ENCODE results near the gene CLDN25.

Gene CLDN25

DNA sequence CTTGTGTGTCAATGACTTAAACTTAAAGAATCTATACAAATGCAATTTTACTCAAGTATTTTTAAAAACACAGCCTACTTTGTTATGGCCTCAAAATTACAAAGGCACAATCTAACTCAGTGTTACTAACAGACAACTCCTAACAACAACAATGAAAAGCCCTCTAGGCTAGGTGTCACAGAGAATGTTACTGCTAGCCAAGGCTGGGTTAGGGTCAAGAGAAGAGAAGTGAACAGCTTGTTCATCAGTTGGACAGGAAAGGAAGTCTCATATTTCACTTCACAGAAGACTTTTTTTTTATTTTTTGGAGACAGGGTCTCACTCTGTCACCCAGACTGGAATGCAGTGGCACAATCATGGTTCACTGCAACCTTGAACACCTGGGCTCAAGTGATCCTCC is 26.0 kb downstream of the CLDN25 start:
- no peak for FAIRE-seq
- TF ChIP-seq TAF1 (IDR thresholded peaks at IDR 0.05; ENCODE audit: low read depth, low read length) (no peak), POU2F2 (IDR thresholded peaks at IDR 0.05; ENCODE audit: low read depth, low read length) (no peak), SPI1 (IDR thresholded peaks at IDR 0.05; ENCODE audit: low read depth, low read length) (no peak), POLR2A (IDR thresholded peaks at IDR 0.05; ENCODE audit: low read depth, low read length) (no peak)

DNA sequence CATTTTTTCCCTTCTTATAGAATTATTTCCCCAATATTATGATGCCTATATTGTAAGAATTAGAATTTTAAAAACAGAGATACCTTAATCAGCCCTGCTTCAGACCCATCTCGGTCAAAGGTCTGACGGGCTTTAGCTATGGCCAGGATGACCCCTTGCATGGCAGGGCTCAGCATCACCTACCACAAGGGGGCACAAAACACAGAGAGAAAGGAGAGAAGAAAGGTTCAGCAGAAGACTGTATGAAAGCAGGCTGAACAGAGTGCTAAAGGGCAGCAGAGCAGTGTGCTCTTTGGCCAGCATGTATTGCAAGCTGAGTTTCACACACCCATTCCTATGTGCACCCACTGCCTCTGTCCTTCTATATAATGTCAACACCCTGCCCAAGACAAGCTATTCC is 26.8 kb downstream of the CLDN25 start:
- FAIRE-seq (peak; percentile 33), DNase-seq (ENCODE audit: insufficient read length, low spot score) (no peak)
- TF ChIP-seq PAX5 (IDR thresholded peaks at IDR 0.05; ENCODE audit: insufficient read depth, low read length, severe bottlenecking) (no peak), POLR2AphosphoS5 (IDR thresholded peaks at IDR 0.05; ENCODE audit: low read depth, low read length) (no peak), TAF1 (IDR thresholded peaks at IDR 0.05; ENCODE audit: low read depth, low read length) (no peak), POLR2A (IDR thresholded peaks at IDR 0.05; ENCODE audit: low read depth, low read length) (no peak), POU2F2 (IDR thresholded peaks at IDR 0.05; ENCODE audit: low read depth, low read length) (no peak), SPI1 (IDR thresholded peaks at IDR 0.05; ENCODE audit: low read depth, low read length) (no peak)

More for the DNA sequence above, 26.0 kb downstream of the CLDN25 start:
- no peak for DNase-seq (ENCODE audit: insufficient read length, low spot score)

DNA sequence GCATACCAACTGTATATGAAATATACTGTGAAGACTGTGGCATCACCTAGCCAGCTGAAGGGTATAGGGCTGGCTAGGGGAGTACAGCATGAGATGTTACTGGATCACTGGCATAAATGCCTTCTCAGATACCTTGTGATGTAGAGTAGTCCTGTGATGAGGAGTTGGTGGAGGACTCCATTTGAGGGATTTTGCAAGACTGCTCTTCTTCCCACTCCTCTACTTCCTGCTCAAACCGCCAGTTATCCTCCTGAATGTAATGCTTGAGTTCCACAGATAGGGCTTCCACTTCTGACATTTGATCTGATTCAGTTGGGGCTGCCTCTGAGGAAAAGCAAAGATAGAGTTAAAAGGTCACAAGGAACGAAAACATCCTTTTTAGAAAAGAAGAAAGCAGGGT is 29.3 kb downstream of the CLDN25 start:
- no peak for TF ChIP-seq POLR2A (IDR thresholded peaks at IDR 0.05; ENCODE audit: low read depth, low read length)
- no peak for TF ChIP-seq SPI1 (IDR thresholded peaks at IDR 0.05; ENCODE audit: low read depth, low read length)
- TF ChIP-seq POU2F2 (IDR thresholded peaks at IDR 0.05; ENCODE audit: low read depth, low read length), result no peak
- TF ChIP-seq POLR2AphosphoS5 (IDR thresholded peaks at IDR 0.05; ENCODE audit: low read depth, low read length), result no peak
- TF ChIP-seq TAF1 (IDR thresholded peaks at IDR 0.05; ENCODE audit: low read depth, low read length), result no peak
- TF ChIP-seq PAX5 (IDR thresholded peaks at IDR 0.05; ENCODE audit: insufficient read depth, low read length, severe bottlenecking), result no peak
- DNase-seq (ENCODE audit: insufficient read length, low spot score) (no peak), FAIRE-seq (no peak)

DNA sequence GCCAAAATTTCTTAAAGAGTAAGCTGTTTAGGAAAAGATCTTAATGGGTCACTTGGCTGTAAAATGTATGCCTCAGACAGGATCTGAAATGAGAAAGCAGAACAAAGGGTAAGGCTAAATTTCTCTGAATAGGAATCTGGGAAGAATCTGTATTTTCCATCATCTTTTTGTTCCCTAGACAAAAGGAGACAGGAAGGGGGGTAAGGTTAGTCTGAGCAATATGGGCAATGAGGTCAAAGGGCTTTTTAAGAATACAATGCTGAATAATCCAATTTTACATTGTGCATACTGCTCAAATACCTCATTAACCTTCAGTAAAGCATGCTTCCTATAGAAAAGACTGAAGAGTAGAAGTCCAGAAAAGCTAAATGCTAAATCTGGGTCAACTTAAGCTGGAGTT is 34.6 kb downstream of the CLDN25 start:
- DNase-seq (ENCODE audit: insufficient read length, low spot score) (no peak), FAIRE-seq (no peak)
- TF ChIP-seq POLR2A (IDR thresholded peaks at IDR 0.05; ENCODE audit: low read depth, low read length) (no peak), PAX5 (IDR thresholded peaks at IDR 0.05; ENCODE audit: insufficient read depth, low read length, severe bottlenecking) (no peak), TAF1 (IDR thresholded peaks at IDR 0.05; ENCODE audit: low read depth, low read length) (no peak), SPI1 (IDR thresholded peaks at IDR 0.05; ENCODE audit: low read depth, low read length) (no peak)

DNA sequence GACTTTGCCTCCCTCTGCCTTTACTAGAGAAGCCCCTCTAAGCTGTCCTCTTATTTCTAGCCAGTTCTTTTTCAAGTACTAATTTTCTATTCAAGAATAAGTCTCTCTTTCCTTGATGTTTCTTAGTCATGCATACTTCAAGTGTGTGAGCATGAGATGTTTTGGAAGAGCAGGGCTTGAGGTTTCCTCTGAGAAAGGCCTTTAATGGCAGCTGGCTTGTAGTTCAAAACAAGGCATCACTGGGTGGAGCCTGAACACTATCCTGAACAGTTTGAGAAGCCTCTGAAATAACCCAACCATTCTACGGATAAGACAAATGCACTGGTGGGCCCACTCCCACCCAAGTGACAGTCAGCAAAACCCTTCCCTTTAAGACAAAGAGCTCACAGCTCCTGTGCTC is 37.6 kb downstream of the CLDN25 start:
- FAIRE-seq (no peak), DNase-seq (ENCODE audit: insufficient read length, low spot score) (no peak)

DNA sequence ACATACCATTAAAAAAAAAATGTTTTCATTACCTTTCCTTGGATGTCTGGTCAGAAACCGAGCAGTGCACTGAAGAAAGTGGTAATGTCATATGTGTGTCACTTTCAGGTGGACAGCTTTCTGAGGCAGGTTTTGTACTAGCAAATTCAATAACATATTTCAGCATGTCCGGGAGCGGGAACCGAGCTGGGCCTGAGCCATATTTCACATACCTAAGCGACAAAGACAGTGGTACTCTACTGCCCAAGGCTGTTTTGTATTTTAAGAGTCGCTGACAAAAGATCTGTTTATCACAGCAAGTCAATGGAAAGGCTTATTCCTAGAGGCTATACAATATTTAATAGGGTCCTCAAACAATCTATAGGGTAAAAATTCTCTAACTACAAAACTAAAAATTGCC is 38.0 kb downstream of the CLDN25 start:
- TF ChIP-seq POLR2AphosphoS5 (IDR thresholded peaks at IDR 0.05; ENCODE audit: low read depth, low read length), result no peak
- no peak for TF ChIP-seq SPI1 (IDR thresholded peaks at IDR 0.05; ENCODE audit: low read depth, low read length)
- FAIRE-seq (no peak), DNase-seq (ENCODE audit: insufficient read length, low spot score) (no peak)

More for the DNA sequence above, 37.6 kb downstream of the CLDN25 start:
- TF ChIP-seq POU2F2 (IDR thresholded peaks at IDR 0.05; ENCODE audit: low read depth, low read length), result no peak
- TF ChIP-seq PAX5 (IDR thresholded peaks at IDR 0.05; ENCODE audit: insufficient read depth, low read length, severe bottlenecking), result no peak
- TF ChIP-seq POLR2A (IDR thresholded peaks at IDR 0.05; ENCODE audit: low read depth, low read length), result no peak
- no peak for TF ChIP-seq TAF1 (IDR thresholded peaks at IDR 0.05; ENCODE audit: low read depth, low read length)
- no peak for TF ChIP-seq SPI1 (IDR thresholded peaks at IDR 0.05; ENCODE audit: low read depth, low read length)
- no peak for TF ChIP-seq POLR2AphosphoS5 (IDR thresholded peaks at IDR 0.05; ENCODE audit: low read depth, low read length)

DNA sequence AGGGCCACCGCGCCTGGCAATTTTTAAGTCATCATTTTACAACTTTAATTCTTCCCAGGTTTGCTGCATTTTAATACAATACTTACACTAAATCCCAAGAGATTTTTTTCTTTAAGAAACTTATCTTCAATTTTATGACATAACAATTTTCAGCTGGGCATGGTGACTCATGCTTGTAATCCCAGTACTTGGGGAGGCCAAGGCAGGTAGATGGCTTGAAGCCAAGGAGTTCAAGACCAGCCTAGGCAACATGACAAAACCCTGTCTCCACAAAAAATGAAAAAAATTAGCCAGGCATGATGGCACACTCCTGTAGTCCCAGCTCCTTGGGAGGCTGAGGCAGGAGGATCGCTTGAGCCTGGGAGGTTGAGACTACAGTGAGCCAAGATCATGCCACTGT is 38.8 kb downstream of the CLDN25 start:
- TF ChIP-seq POU2F2 (IDR thresholded peaks at IDR 0.05; ENCODE audit: low read depth, low read length), result no peak
- TF ChIP-seq TAF1 (IDR thresholded peaks at IDR 0.05; ENCODE audit: low read depth, low read length), result no peak
- TF ChIP-seq POLR2A (IDR thresholded peaks at IDR 0.05; ENCODE audit: low read depth, low read length), result no peak
- TF ChIP-seq POLR2AphosphoS5 (IDR thresholded peaks at IDR 0.05; ENCODE audit: low read depth, low read length), result no peak
- no peak for TF ChIP-seq PAX5 (IDR thresholded peaks at IDR 0.05; ENCODE audit: insufficient read depth, low read length, severe bottlenecking)
- TF ChIP-seq SPI1 (IDR thresholded peaks at IDR 0.05; ENCODE audit: low read depth, low read length), result no peak
- FAIRE-seq (no peak), DNase-seq (ENCODE audit: insufficient read length, low spot score) (no peak)

DNA sequence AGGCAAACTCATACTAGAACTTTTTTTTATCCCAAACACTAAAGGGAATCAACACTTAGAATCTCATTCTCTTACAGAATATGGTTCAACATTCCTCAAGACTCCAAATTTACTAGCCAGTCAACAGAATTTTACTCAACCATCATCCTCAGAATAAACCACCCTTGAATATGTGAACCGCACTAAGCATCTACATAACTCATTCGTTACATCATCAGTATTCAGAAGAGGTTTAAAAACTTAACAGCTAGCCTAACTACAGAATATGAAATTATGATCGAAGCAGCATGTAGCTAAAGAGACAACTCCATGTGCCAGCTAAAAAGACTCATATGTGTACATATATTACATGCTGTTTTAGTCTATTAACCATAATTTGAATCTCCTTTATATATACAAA is 47.9 kb downstream of the CLDN25 start:
- TF ChIP-seq PAX5 (IDR thresholded peaks at IDR 0.05; ENCODE audit: insufficient read depth, low read length, severe bottlenecking) (no peak), TAF1 (IDR thresholded peaks at IDR 0.05; ENCODE audit: low read depth, low read length) (no peak)
- DNase-seq (ENCODE audit: insufficient read length, low spot score) (no peak), FAIRE-seq (peak; percentile 61)

DNA sequence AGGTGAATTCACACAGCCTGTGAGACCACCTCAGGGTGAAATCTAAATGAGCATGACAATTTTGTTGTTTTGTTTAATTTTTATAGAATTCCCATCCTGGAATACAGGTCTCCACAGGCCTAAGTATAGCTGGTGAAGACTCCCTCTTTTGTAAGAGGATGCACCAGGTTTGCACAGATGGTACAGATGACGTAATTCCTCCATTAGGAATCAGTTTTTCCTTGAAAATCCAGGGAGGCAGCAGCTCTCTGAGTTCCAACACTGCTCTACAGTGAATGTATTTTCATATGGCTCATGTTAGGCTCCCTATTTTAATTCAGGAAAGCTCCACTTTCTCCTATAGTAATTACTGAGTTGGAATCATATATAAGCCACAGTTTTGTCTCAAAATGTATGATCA is 48.6 kb downstream of the CLDN25 start:
- no peak for TF ChIP-seq SPI1 (IDR thresholded peaks at IDR 0.05; ENCODE audit: low read depth, low read length)
- TF ChIP-seq PAX5 (IDR thresholded peaks at IDR 0.05; ENCODE audit: insufficient read depth, low read length, severe bottlenecking), result no peak
- TF ChIP-seq TAF1 (IDR thresholded peaks at IDR 0.05; ENCODE audit: low read depth, low read length), result no peak
- TF ChIP-seq POU2F2 (IDR thresholded peaks at IDR 0.05; ENCODE audit: low read depth, low read length), result no peak
- TF ChIP-seq POLR2A (IDR thresholded peaks at IDR 0.05; ENCODE audit: low read depth, low read length), result no peak
- TF ChIP-seq POLR2AphosphoS5 (IDR thresholded peaks at IDR 0.05; ENCODE audit: low read depth, low read length), result no peak
- FAIRE-seq, result no peak

DNA sequence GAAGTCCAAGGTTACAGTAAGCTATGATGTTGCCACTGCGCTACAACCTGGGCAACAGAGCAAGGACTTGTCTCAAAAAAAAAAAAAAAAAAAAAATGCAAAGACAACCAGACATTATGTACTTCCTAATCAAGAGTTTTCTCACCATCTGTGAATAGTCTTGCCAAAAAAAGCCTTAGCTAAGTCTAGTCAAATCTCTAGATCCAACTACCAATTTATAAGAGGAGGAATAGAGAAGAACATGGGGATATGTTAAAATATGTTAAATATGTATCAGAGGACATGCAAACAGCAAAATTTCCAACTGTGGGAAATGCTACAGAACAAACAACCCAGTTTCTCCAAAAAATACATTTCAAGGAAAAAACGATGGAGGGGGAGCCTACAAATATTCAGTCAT is 50.2 kb downstream of the CLDN25 start:
- TF ChIP-seq SPI1 (IDR thresholded peaks at IDR 0.05; ENCODE audit: low read depth, low read length) (no peak), POLR2AphosphoS5 (IDR thresholded peaks at IDR 0.05; ENCODE audit: low read depth, low read length) (no peak), PAX5 (IDR thresholded peaks at IDR 0.05; ENCODE audit: insufficient read depth, low read length, severe bottlenecking) (no peak), POLR2A (IDR thresholded peaks at IDR 0.05; ENCODE audit: low read depth, low read length) (no peak), TAF1 (IDR thresholded peaks at IDR 0.05; ENCODE audit: low read depth, low read length) (no peak), POU2F2 (IDR thresholded peaks at IDR 0.05; ENCODE audit: low read depth, low read length) (no peak)
- FAIRE-seq (no peak), DNase-seq (ENCODE audit: insufficient read length, low spot score) (no peak)

More for the DNA sequence above, 48.6 kb downstream of the CLDN25 start:
- DNase-seq (ENCODE audit: insufficient read length, low spot score), result no peak

Measured in GM12891 (cell line).